ENCODE measurements around the gene CSTPP1.

The CSTPP1 gene

GRCh38 chr11:47163193-47163592 is 226.6 kb downstream of the CSTPP1 start:
- no peak for DNase-seq

GRCh38 chr11:47163898-47164297 is 227.3 kb downstream of the CSTPP1 start:
- no peak for DNase-seq

- no peak for DNase-seq
Observed at GRCh38 chr11:47164321-47164720, 227.8 kb downstream of the CSTPP1 start.

GRCh38 chr11:47165253-47165840 is 228.8 kb downstream of the CSTPP1 start:
- no peak for DNase-seq

- no peak for DNase-seq
Observed at GRCh38 chr11:47166368-47166767, 229.8 kb downstream of the CSTPP1 start.

GRCh38 chr11:47171061-47171838 is 234.7 kb downstream of the CSTPP1 start:
- DNase-seq, result no peak

GRCh38 chr11:47171856-47172255 is 235.3 kb downstream of the CSTPP1 start:
- DNase-seq, result no peak

- no peak for DNase-seq
Observed at GRCh38 chr11:47172740-47173336, 236.3 kb downstream of the CSTPP1 start.

GRCh38 chr11:47175746-47176327 is 239.3 kb downstream of the CSTPP1 start:
- DNase-seq, result peak in 3 of 4 experiments; percentile 78 to 86 (median 78)

- peak; percentile 98 to 99 (median 98) for DNase-seq
Observed at GRCh38 chr11:47176328-47177228, 240.0 kb downstream of the CSTPP1 start, which contains the start of gene ARFGAP2. TSS of gene ARFGAP2 (minus strand) at chr11:47176879. CDS start at chr11:47176853, 26 bp downstream.

- DNase-seq, result peak; percentile 85 to 92 (median 89)
Observed at GRCh38 chr11:47177229-47177845, 240.8 kb downstream of the CSTPP1 start.

- DNase-seq, result no peak
Observed at GRCh38 chr11:47177846-47178245, 241.3 kb downstream of the CSTPP1 start.

GRCh38 chr11:47178316-47178715 is 241.8 kb downstream of the CSTPP1 start:
- DNase-seq, result no peak

- DNase-seq, result no peak
Observed at GRCh38 chr11:47178737-47179654, 242.4 kb downstream of the CSTPP1 start.

- peak; percentile 40 to 72 (median 62) for DNase-seq
Observed at GRCh38 chr11:47179655-47179991, 243.1 kb downstream of the CSTPP1 start.

- DNase-seq, result no peak
Observed at GRCh38 chr11:47180006-47180787, 243.6 kb downstream of the CSTPP1 start.

- no peak for DNase-seq
Observed at GRCh38 chr11:47181271-47181670, 244.7 kb downstream of the CSTPP1 start.

GRCh38 chr11:47182380-47182779 is 245.8 kb downstream of the CSTPP1 start:
- DNase-seq, result no peak

GRCh38 chr11:47183031-47183856 is 246.7 kb downstream of the CSTPP1 start:
- no peak for DNase-seq

All from suppressor macrophage (primary cell).